Limb (tissue), 2 donors: Measurements from ENCODE around the gene FLNA.

ENCODE experiments used
- DNase-seq, 2 donors: peaks; one replicate each; pipeline ENCODE4 v3.0.0-alpha.2; 2016; ENCODE audit errors: extremely low spot score in 2 of 2

Gene FLNA

GRCh38 chrX:154334496-154334895 lies 39.9 kb downstream of the FLNA start:
- no peak for DNase-seq

- DNase-seq, result no peak
These were observed 40.6 kb downstream of the FLNA start for GRCh38 chrX:154333837-154334271.

GRCh38 chrX:154333116-154333515 lies 41.3 kb downstream of the FLNA start:
- DNase-seq, result no peak

GRCh38 chrX:154332561-154332960 lies 41.9 kb downstream of the FLNA start:
- no peak for DNase-seq

DNA sequence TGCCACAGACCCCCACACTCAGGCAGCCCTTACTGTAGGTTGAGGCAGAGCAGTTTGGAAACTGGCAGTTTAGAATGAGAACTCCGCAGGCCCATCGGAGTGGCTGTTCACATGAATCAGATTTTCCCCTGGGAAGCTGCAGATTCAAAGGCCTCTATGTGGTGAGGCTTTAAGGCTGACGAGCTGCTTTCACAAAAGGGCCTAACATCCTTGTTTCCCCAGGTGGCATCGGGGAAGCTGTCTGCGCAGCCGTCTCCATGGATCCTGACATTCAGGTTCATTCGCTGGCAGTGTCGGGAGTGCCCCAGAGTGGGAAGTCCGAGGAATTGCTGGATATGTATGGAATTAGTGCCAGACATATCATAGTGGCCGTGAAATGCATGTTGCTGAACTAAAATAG lies 45.1 kb downstream of the FLNA start:
- no peak for DNase-seq

DNA sequence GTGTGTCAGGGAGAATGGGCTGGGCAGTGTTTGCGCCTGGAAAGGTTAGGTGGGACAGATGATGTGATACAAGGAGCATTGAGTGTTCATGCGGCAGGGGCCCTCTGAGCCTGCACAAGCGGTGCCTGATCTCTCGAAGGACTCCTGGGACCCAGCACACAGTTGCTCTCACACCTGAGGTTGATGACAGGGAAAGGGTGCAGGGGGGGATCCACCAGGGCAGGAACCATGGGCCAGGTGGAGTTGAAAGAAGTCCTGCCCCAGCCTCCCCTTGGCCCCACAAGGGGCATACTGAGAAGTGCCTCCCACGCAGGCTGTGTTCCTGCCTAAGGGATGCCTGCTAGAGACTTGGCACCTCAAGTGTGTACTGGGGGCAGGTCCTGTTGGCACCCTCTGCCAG lies 45.8 kb downstream of the FLNA start:
- DNase-seq, result no peak

DNA sequence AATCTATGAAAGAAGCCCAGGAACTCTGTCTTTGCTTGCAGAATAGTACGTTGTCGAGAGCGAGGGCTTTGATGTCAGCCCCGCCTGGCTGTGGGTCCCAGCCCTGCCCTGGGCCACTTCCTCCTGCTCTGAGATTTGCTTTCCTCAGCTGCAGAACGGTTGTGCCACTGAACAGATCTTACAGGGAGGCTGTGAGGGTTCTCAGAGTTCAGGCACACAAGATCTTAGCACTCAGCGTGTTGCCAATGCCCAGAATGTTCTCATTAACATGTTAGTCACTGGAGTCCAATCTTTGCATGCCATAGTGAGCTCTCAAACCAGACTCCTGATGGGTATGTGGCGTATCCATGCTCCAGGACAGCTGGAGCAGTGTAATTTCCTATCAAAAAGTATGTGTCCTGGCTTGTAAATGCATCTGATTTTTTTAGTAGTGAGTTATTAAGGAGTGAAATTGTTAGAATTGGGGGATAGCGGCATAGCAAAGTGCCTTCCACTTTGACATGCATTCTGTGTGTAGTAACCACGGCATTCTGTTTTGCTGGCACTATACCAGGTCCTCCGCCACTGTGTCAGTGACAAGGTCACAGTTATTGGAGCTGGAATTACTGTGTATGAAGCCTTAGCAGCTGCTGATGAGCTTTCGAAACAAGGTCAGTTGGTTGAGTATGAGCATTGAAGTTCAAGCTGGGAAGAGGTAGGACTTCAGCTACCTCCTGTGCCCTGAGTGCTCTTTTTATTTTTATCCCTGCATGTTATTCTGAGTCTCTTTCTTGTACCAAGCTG lies 47.2 kb downstream of the FLNA start:
- no peak for DNase-seq

DNA sequence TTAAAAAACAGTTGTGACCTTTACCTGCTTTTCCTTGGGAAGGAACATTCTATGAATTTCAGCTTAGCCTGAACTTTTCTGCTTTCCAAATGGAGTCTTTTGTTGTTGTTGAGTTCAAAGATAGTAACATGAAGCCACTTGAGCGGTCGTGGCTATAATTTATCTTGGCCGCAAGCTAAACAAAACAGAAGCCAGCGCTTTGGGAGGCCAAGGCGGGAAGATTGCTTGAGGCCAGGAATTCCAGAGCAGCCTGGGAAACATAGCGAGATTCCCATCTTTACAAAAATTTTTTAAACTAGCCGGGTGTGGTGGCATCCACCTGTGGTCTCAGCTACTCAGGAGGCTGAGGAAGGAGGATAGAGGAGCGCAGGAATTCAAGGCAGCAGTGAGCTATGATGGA lies 48.9 kb downstream of the FLNA start:
- DNase-seq, result no peak

DNA sequence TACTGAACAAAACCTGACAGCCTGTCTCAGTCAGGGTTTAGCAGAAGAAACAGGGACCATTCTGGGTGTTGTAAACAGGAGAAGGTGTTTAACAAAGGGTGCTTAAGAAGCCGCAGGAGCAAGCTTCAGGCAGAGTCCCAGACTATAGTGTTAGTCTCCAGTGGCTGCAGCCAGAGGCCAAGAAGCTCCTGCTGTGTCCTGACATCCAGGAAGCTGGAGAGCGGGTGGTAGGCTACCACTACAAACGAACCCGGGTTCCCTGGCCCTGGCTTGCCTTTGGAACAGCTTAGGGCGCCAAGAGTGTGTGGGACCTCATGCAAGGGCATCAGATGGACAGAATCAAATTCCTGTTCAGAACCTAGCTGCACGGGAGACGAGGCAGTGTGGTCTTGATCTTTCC lies 50.9 kb downstream of the FLNA start:
- DNase-seq, result no peak

DNA sequence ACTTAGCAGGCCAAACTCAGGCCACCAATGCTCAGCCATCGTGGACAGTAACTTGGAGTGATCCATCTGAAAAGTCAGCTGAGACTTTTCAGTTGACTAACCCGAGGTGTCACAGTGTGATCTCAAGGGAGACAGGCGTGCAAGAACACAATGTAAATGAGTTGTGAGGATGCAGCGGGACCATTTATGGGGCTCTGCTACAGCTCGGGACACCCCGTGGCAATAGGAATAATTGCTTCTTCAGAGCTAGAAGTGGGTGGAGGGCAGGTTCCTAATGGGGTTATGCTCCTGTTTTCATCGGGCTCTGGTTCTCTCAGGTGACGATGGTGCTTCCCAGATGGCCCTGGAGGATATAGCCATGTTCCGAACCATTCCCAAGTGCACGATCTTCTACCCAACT lies 51.5 kb downstream of the FLNA start:
- no peak for DNase-seq

DNA sequence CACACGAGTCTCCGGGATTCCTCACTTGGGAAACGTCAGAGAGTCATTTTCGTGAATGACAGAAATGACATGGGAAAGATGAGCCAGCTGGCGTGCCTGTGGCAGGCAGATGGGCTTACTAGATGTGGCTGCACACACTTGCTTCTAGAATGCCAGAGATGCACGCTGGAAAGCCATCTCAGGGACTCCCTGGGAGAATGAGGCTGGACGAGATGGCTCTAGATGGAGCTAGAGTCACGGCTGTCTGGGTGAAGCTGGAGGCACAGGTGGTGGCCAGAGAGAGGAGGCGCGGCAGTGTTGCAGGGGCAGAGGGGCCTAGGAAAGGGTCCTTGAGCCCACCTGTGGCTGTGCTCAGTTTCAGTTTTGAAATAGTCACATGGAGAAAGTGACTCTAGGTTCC lies 52.8 kb downstream of the FLNA start:
- DNase-seq, result no peak

DNA sequence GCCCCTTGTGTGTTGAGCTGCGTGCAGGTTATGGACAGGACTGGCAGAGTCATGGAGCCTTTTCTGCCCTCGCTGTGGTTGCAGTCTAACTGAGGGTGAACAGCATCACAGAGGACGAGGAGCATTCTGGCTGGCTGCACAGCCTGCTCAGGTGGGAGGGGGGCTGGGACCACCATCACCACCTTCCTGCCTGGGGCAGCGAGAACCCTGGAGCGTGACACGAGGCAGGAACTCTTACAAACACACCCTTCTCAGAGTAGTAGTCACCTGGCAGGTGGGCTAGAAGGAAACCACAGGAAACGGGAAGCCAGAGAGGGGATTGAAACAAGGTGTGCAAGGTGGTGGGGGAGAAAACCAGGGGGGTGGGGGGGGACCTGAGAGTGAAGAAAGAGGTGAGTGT lies 53.3 kb downstream of the FLNA start:
- no peak for DNase-seq

GRCh38 chrX:154320406-154320805 lies 54.0 kb downstream of the FLNA start:
- DNase-seq, result no peak

GRCh38 chrX:154317391-154317995 lies 56.9 kb downstream of the FLNA start:
- peak in 1 of 2 donors; percentile 33 for DNase-seq

DNA sequence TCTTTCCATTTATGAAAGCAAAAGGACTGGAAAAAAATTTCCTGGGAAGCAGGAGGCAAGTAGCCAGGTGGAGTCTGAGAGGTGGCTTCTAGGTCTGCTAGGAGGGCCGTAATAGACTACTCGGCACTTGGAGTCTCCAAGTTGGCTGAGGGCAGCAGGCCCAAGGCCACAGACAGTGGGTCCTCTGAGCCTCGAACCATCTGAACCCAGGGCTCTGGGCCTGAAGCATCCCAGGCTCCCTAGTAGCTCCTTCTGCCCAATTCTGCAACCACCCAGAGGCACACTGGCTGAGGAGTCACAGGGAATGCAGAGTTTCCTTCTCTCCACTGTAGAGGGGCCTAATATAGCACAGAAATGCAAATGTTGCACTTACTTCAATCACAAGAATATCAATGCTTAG lies 59.0 kb downstream of the FLNA start:
- no peak for DNase-seq

- DNase-seq, result no peak
These were observed 61.3 kb downstream of the FLNA start for GRCh38 chrX:154313147-154313546.

DNA sequence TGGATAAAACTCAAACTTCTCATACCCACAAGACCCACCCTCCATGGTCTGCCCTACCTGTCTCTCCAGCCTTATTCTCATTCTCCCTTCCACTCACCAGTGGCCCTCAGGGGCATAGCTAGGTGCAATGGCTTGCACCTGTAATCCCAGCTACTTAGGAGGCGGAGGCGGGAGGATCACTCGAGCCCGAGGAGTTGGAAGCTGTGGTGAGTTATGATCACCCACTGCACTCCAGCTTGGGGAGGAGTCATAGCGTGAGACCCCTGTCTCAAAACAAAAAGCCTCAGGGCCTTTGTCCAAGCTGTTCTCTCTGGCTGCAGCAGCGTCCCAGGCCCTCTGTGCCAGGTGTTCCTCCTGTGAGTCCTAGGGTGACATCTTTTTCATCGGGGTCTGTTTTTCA lies 62.3 kb downstream of the FLNA start:
- no peak for DNase-seq

- no peak for DNase-seq
These were observed 63.6 kb downstream of the FLNA start for GRCh38 chrX:154310616-154311536.

GRCh38 chrX:154309041-154309775 lies 65.2 kb downstream of the FLNA start:
- DNase-seq, result no peak

- peak in 1 of 2 donors; percentile 60 for DNase-seq
These were observed 66.1 kb downstream of the FLNA start for GRCh38 chrX:154308108-154308946.

GRCh38 chrX:154307202-154307601 lies 67.2 kb downstream of the FLNA start:
- DNase-seq, result no peak
